Vagina (tissue), 2 donors: ENCODE measurements around the gene SMURF1. TPM values are rescaled to one million over a fixed set of nuclear protein-coding genes. Genes with fewer than 3 reads are reported as not detected.

Experiments used
- DNase-seq, 2 donors: peaks; one replicate each; pipeline ENCODE4 v3.0.0-alpha.2; 2017; ENCODE audit errors: extremely low spot score in 2 of 2
- H3K27ac ChIP-seq: fragments of 200-600 bp; sonication (generic); one replicate; pipeline ENCODE4 v1.5.1; 2019
- H3K27me3 ChIP-seq: fragments of 200-600 bp; sonication (generic); one replicate; pipeline ENCODE4 v1.5.1; 2019
- H3K36me3 ChIP-seq, 2 donors: fragments of 200-600 bp; sonication (generic); one replicate each; pipeline ENCODE4 v1.5.1; 2017 to 2019
- H3K4me1 ChIP-seq: fragments of 200-600 bp; sonication (generic); one replicate; pipeline ENCODE4 v1.5.1; 2019
- H3K4me3 ChIP-seq, 2 donors: fragments of 200-600 bp; sonication (generic); 1 replicate in 1 of 2; 2 replicates in 1 of 2; pipeline ENCODE4 v1.5.1; 2016 to 2019
- H3K9me3 ChIP-seq: fragments of 200-600 bp; sonication (generic); one replicate; pipeline ENCODE4 v1.5.1; 2019
- CTCF ChIP-seq, 3 experiments: fragments of 450-650 bp in 2 of 3; fragments of 200-600 bp in 1 of 3; sonication (generic) in 1 of 3; IDR thresholded peaks; one replicate each; pipeline ENCODE4 v1.5.1; 2017 to 2019; ENCODE audit warnings: antibody characterized with exemption in 3 of 3, mild to moderate bottlenecking in 2 of 3, moderate library complexity in 2 of 3
- POLR2A ChIP-seq, 2 donors: fragments of 450-650 bp; IDR thresholded peaks; one replicate each; pipeline ENCODE4 v1.6.1; 2017; ENCODE audit warnings: antibody characterized with exemption in 2 of 2, mild to moderate bottlenecking in 2 of 2, moderate library complexity in 2 of 2
- POLR2AphosphoS5 ChIP-seq, 2 donors: sonication (generic); formaldehyde crosslinking; IDR thresholded peaks; one replicate each; pipeline ENCODE4 v1.9.0; 2017; ENCODE audit warnings: antibody characterized with exemption in 2 of 2, mild to moderate bottlenecking in 2 of 2, low read depth in 1 of 2; ENCODE audit not compliant: insufficient read depth in 1 of 2
- intact Hi-C: fragments of 100-400 bp; cut with DNase I; formaldehyde crosslinking; loops from one replicate; pipeline ENCODE4 v1.15.1; 2023
- total RNA-seq: library from RNA; depleted of rRNA; stranded (reverse); fragments of >200 nt; gene quantifications from one replicate; pipeline ENCODE4 v1.2.3, GENCODE V29; 2016

The SMURF1 gene
- total RNA-seq, 1 donor from 2014 or later = 30.0 TPM

- intact Hi-C loops = no loop called here
- Histone ChIP-seq H3K4me3 (no peak overlapping the region), H3K4me1 (peaks cover 84% of the 10 kb centered on the region), H3K27me3 (no peaks in the 10 kb centered on the region), H3K27ac (no peak overlapping the region), H3K36me3 (no peaks in the 10 kb centered on the region), H3K9me3 (no peaks in the 10 kb centered on the region)
- TF ChIP-seq POLR2A (IDR thresholded peaks at IDR 0.05) (no peak), POLR2AphosphoS5 (IDR thresholded peaks at IDR 0.05; ENCODE audit: insufficient read depth in 1 of 2, low read depth in 1 of 2) (no peak), CTCF (IDR thresholded peaks at IDR 0.05) (no peak)
- DNase-seq = no peak
Measured at GRCh38 chr7:99129001-99129400, 14.9 kb downstream of the SMURF1 start.

- no peak overlapping the region for H3K4me3 ChIP-seq
- H3K27ac ChIP-seq = peak overlapping the region; percentile 26
- no peak for DNase-seq
- TF ChIP-seq POLR2A (IDR thresholded peaks at IDR 0.05) (no peak), POLR2AphosphoS5 (IDR thresholded peaks at IDR 0.05; ENCODE audit: insufficient read depth in 1 of 2, low read depth in 1 of 2) (peak in 1 of 2 donors; percentile 41), CTCF (IDR thresholded peaks at IDR 0.05) (no peak)
- H3K36me3 ChIP-seq = no peaks in the 10 kb centered on the region
- peaks cover 84% of the 10 kb centered on the region for H3K4me1 ChIP-seq
- intact Hi-C loops = no loop called here
- no peaks in the 10 kb centered on the region for H3K27me3 ChIP-seq
- no peaks in the 10 kb centered on the region for H3K9me3 ChIP-seq
Measured at GRCh38 chr7:99128076-99128950, 15.6 kb downstream of the SMURF1 start.

GRCh38 chr7:99127636-99128035 is 16.3 kb downstream of the SMURF1 start:
- DNase-seq = no peak
- no peaks in the 10 kb centered on the region for H3K36me3 ChIP-seq
- no peaks in the 10 kb centered on the region for H3K27me3 ChIP-seq
- TF ChIP-seq CTCF (IDR thresholded peaks at IDR 0.05) = no peak
- TF ChIP-seq POLR2A (IDR thresholded peaks at IDR 0.05) = no peak
- no peak for TF ChIP-seq POLR2AphosphoS5 (IDR thresholded peaks at IDR 0.05; ENCODE audit: insufficient read depth in 1 of 2, low read depth in 1 of 2)
- H3K27ac ChIP-seq = peak overlapping the region; percentile 26
- intact Hi-C loops = no loop called here
- no peak overlapping the region for H3K4me3 ChIP-seq
- no peaks in the 10 kb centered on the region for H3K9me3 ChIP-seq
- peaks cover 83% of the 10 kb centered on the region for H3K4me1 ChIP-seq

DNA sequence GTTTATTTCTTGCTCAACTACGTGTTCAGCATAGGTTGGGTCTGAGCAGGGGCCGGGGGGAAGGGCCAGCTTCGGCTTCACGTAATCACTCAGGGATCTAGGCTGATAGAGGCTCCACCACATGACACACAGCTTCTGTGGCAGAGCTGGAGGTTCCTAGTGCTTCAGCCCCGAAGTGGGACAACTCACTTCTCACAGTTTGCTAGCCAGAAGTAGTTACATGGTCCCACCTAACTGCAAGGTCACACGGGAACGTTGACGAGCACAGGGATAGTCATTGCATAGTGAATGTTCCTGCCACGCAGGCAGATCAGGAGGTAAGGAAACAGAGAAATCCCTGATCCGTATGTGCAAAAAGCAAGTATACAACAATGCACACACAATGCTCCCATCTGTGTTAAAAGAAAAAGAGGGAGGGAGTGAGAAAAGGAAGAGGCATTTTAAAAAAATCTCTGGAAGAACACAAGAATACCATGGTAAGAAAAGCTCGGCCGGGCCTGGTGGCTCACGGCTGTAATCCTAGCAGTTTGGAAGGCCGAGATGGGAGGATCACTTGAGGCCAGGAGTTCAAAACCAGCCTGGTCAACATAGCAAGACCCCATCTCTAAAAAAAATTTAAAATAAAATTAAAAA is 16.9 kb downstream of the SMURF1 start:
- TF ChIP-seq POLR2A (IDR thresholded peaks at IDR 0.05) (no peak), CTCF (IDR thresholded peaks at IDR 0.05) (no peak), POLR2AphosphoS5 (IDR thresholded peaks at IDR 0.05; ENCODE audit: insufficient read depth in 1 of 2, low read depth in 1 of 2) (no peak)
- H3K4me1 ChIP-seq = peaks cover 77% of the 10 kb centered on the region
- no peaks in the 10 kb centered on the region for H3K27me3 ChIP-seq
- no peaks in the 10 kb centered on the region for H3K36me3 ChIP-seq
- no peaks in the 10 kb centered on the region for H3K9me3 ChIP-seq
- no peak for DNase-seq
- intact Hi-C loops = no loop called here
- H3K27ac ChIP-seq = peak overlapping the region; percentile 21
- no peak overlapping the region for H3K4me3 ChIP-seq

DNA sequence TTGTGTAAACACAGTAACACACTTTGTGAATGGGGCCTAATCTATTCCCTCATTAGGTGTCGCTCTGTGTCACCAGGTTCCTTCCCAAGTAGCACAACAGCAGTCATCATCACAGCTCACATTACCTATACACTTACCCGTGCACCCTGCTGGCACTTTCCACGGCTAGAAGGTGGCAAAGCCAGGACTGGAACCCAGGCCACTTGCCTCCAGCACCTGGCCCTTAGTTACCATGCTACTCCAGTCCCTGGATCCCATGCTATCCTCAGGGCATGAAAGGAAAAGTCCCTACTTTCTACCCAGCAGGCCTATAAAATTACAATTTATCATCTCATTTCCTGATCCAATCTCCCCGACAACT is 18.4 kb downstream of the SMURF1 start:
- intact Hi-C loops = no loop called here
- no peak for DNase-seq
- H3K4me3 ChIP-seq = no peak overlapping the region
- no peaks in the 10 kb centered on the region for H3K9me3 ChIP-seq
- H3K27me3 ChIP-seq = no peaks in the 10 kb centered on the region
- H3K36me3 ChIP-seq = no peaks in the 10 kb centered on the region
- TF ChIP-seq CTCF (IDR thresholded peaks at IDR 0.05) (no peak), POLR2A (IDR thresholded peaks at IDR 0.05) (no peak), POLR2AphosphoS5 (IDR thresholded peaks at IDR 0.05; ENCODE audit: insufficient read depth in 1 of 2, low read depth in 1 of 2) (no peak)
- H3K4me1 ChIP-seq = peaks cover 66% of the 10 kb centered on the region
- peak overlapping the region; percentile 6 for H3K27ac ChIP-seq
